HUES48 (cell line): ENCODE data around the gene PLCD3.

ENCODE experiments used
- H3K27ac ChIP-seq: one replicate; pipeline ENCODE4 v1.7.0; 2013; ENCODE audit warnings: low read depth, low read length, inconsistent platforms
- H3K27me3 ChIP-seq: 2 replicates; pipeline ENCODE4 v1.6.1; 2013; ENCODE audit warnings: mild to moderate bottlenecking, low read length; ENCODE audit not compliant: control insufficient read depth, insufficient read depth
- H3K36me3 ChIP-seq: 2 replicates; pipeline ENCODE4 v1.6.1; 2013; ENCODE audit warnings: low read length; ENCODE audit not compliant: control insufficient read depth, insufficient read depth
- H3K4me1 ChIP-seq: 2 replicates; pipeline ENCODE4 v1.6.1; 2013; ENCODE audit warnings: mild to moderate bottlenecking, low read length; ENCODE audit not compliant: control insufficient read depth, insufficient read depth
- H3K4me3 ChIP-seq: 2 replicates; pipeline ENCODE4 v1.5.1; 2013; ENCODE audit warnings: mild to moderate bottlenecking, low read depth, low read length
- H3K9ac ChIP-seq: 2 replicates; pipeline ENCODE4 v1.6.1; 2013; ENCODE audit warnings: mild to moderate bottlenecking, low read depth, low read length, moderate library complexity
- H3K9me3 ChIP-seq: 2 replicates; pipeline ENCODE4 v1.6.1; 2013; ENCODE audit warnings: low read length; ENCODE audit not compliant: control insufficient read depth, insufficient read depth

The PLCD3 gene

DNA sequence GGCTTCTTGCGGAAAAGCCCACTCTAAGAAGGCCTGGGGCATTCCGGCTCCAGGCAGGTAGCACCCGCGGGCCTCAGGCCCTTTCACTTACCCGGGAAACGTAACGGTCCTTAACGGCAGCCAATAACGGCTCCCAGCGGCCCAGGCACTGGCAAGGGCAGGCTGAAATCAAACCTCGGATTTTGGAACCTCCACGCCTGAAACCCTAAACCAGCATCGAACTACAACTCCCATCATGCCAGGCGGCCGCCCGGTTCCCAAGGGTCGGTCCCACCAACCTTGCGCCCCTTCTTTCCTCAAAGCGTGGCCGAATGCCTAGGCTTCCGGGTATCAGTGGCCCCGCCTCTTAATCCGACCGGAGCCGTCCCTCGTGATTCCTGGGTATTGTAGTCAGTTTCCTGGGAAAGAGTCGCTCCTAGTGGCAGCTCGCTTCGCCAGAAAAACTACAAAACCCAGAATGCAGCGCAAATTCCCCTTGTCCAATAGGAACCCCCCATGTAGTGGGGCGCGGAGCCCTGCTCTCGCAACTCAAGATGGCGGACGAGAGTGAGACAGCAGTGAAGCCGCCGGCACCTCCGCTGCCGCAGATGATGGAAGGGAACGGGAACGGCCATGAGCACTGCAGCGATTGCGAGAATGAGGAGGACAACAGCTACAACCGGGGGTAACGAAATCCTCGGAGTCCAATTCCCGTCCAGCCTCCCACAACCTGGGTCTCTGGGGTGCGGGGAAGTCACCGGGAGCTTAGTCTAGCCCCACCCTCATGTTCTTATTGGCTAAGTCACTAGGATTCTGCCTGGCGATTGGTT lies 71.3 kb downstream of the PLCD3 start, which contains the start of gene NMT1:
TSS of gene NMT1 (plus strand) at position 521 of the 809 bp plus-strand sequence. CDS start at position 534, 13 bp downstream.
- Histone ChIP-seq H3K4me3 (peak within 1 kb of the TSS; percentile 89), H3K27ac (peak within 1 kb of the TSS; percentile 96), H3K4me1 (0 out of 2 replicates have a peak, but pooled peaks cover 8% of the 10 kb centered on the region), H3K27me3 (no peaks in the 10 kb centered on the region), H3K9me3 (no peaks in the 10 kb centered on the region), H3K9ac (peak within 1 kb of the TSS; percentile 97), H3K36me3 (peaks cover 11% of the 10 kb centered on the region)

DNA sequence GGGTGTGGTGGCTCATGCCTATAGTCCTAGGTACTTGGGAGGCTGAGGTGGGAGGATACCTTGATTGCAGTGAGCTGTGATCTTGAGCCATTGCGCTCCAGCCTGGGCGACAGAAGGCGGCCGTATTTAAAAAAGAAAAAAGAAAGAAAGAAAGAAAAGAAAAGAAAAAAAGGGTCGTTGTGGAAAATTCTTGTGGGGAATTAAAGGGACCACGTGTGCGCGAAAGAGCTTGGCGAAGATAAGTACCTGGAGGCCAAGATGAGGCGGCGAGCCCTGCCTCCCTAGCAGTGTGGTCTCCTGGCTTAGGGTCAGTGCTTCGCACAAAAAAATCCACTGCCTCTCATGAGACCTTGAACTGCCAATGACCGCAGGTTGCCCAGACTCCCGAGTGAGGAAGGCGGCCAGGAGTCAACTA lies 71.9 kb downstream of the PLCD3 start:
- H3K4me3 ChIP-seq, result peak overlapping the region; percentile 89
- H3K36me3 ChIP-seq, result peaks cover 11% of the 10 kb centered on the region
- no peaks in the 10 kb centered on the region for H3K9me3 ChIP-seq
- 0 out of 2 replicates have a peak, but pooled peaks cover 8% of the 10 kb centered on the region for H3K4me1 ChIP-seq
- peak overlapping the region; percentile 67 for H3K9ac ChIP-seq
- H3K27ac ChIP-seq, result peak overlapping the region; percentile 82
- H3K27me3 ChIP-seq, result no peaks in the 10 kb centered on the region
